ENCODE data around the gene BTBD17.

BTBD17 gene

GRCh38 chr17:74362069-74362405, 369 bp upstream of the BTBD17 start:
- Histone ChIP-seq H3K9me3 (no peaks in the 10 kb centered on the region), H3K4me1 (ENCODE audit: control insufficient read depth in 1 of 2, insufficient read depth in 1 of 2, low read depth in 1 of 2, low read length in 1 of 2) (no peaks in the 10 kb centered on the region), H3K36me3 (no peaks in the 10 kb centered on the region), H3K27ac (no peak overlapping the region), H3K4me3 (ENCODE audit: low read depth in 1 of 2, low read length in 1 of 2) (no peak overlapping the region), H3K27me3 (peaks cover 79% of the 10 kb centered on the region)
- TF ChIP-seq CTCF (IDR thresholded peaks at IDR 0.05) = no peak

DNA sequence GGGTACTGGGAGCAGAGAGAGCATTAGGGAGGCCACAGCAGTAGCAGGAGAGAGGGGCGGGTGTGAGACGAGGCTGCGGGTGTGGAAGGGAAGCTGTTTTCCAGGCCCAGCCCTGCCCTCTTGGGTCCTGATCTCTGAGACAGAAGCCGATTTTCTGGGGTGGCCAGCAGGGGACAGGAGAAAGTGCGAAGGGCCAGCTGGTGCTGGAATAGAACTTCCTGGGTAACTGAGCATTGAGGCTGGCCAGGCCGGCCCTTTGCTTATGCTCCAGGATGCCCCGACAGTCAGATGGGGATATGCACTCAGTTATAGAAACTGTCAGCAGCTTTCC, 804 bp downstream of the BTBD17 start:
- Histone ChIP-seq H3K27ac (no peak overlapping the region), H3K9me3 (no peaks in the 10 kb centered on the region), H3K27me3 (peaks cover 87% of the 10 kb centered on the region), H3K4me1 (ENCODE audit: control insufficient read depth in 1 of 2, insufficient read depth in 1 of 2, low read depth in 1 of 2, low read length in 1 of 2) (no peaks in the 10 kb centered on the region), H3K4me3 (ENCODE audit: low read depth in 1 of 2, low read length in 1 of 2) (no peak overlapping the region), H3K36me3 (no peaks in the 10 kb centered on the region)
- TF ChIP-seq CTCF (IDR thresholded peaks at IDR 0.05) = no peak

DNA sequence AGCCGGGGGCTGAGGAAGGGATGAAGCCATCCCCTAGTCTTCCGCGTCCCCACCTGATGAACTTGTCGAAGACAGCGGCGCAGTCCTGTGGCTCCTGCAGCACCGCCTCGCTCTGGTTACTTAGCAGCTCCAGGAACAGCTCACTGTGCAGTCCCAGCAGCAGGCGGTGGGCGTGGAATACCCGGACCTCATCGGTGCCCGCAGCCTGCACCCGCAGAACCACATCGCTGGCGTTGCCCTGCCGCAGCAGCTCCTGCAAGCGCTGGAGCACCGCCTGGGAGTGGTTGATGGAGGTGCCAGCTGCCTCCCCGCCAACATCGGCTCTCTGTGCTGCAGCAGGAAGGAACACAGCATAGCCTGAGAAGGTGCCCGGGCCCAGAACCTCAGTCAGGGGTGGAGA, 1.8 kb downstream of the BTBD17 start:
- no peak overlapping the region for H3K27ac ChIP-seq
- H3K36me3 ChIP-seq = no peaks in the 10 kb centered on the region
- no peaks in the 10 kb centered on the region for H3K9me3 ChIP-seq
- no peaks in the 10 kb centered on the region for H3K4me1 ChIP-seq (ENCODE audit: control insufficient read depth in 1 of 2, insufficient read depth in 1 of 2, low read depth in 1 of 2, low read length in 1 of 2)
- TF ChIP-seq CTCF (IDR thresholded peaks at IDR 0.05) = no peak
- H3K27me3 ChIP-seq = peaks cover 90% of the 10 kb centered on the region
- no peak overlapping the region for H3K4me3 ChIP-seq (ENCODE audit: low read depth in 1 of 2, low read length in 1 of 2)

- H3K9me3 ChIP-seq = no peaks in the 10 kb centered on the region
- no peak for TF ChIP-seq CTCF (IDR thresholded peaks at IDR 0.05)
- no peak overlapping the region for H3K4me3 ChIP-seq (ENCODE audit: low read depth in 1 of 2, low read length in 1 of 2)
- H3K27ac ChIP-seq = no peak overlapping the region
- H3K36me3 ChIP-seq = no peaks in the 10 kb centered on the region
- peaks cover 100% of the 10 kb centered on the region for H3K27me3 ChIP-seq
- H3K4me1 ChIP-seq (ENCODE audit: control insufficient read depth in 1 of 2, insufficient read depth in 1 of 2, low read depth in 1 of 2, low read length in 1 of 2) = no peaks in the 10 kb centered on the region
Observed at GRCh38 chr17:74358697-74359096, 3.0 kb downstream of the BTBD17 start.

DNA sequence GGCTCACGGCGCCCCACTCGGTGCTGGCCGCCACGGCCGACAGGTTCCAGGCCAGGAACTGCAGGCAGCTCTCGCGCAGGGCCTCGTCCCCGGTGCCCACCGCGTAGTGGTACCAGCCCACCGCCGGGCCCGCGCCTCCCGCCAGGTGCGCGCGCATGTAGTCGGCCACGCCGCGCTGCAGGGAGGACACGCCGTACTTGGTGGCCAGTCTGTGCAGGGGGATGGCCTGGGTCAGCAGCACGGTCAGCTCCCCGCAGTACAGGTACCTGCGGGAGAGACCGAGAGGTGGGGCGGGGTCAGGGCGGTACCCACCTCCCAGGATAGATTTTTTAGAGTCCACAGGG, 4.2 kb downstream of the BTBD17 start:
- H3K27me3 ChIP-seq = peaks cover 100% of the 10 kb centered on the region
- no peak for TF ChIP-seq CTCF (IDR thresholded peaks at IDR 0.05)
- H3K36me3 ChIP-seq = no peaks in the 10 kb centered on the region
- no peaks in the 10 kb centered on the region for H3K9me3 ChIP-seq
- no peak overlapping the region for H3K27ac ChIP-seq
- H3K4me1 ChIP-seq (ENCODE audit: control insufficient read depth in 1 of 2, insufficient read depth in 1 of 2, low read depth in 1 of 2, low read length in 1 of 2) = no peaks in the 10 kb centered on the region
- no peak overlapping the region for H3K4me3 ChIP-seq (ENCODE audit: low read depth in 1 of 2, low read length in 1 of 2)
